Stomach (tissue), 4 donors: ENCODE data around the gene FAM107B.

ENCODE experiments used
- CTCF ChIP-seq, 7 experiments: fragments of 450-650 bp in 4 of 7; fragments of 200-600 bp in 3 of 7; sonication (generic) in 3 of 7; IDR thresholded peaks; one replicate each; pipeline ENCODE4 v1.5.1; 2016 to 2019; ENCODE audit warnings: antibody characterized with exemption in 7 of 7, control low read depth in 2 of 7, mild to moderate bottlenecking in 1 of 7
- POLR2A ChIP-seq, 4 donors: fragments of 450-650 bp; IDR thresholded peaks; one replicate each; pipeline ENCODE4 v1.6.1; 2016; ENCODE audit warnings: antibody characterized with exemption in 4 of 4, control low read depth in 2 of 4, mild to moderate bottlenecking in 1 of 4, moderate library complexity in 1 of 4

GRCh38 chr10:14543904-14544210, 230.8 kb downstream of the FAM107B start:
- TF ChIP-seq CTCF (IDR thresholded peaks at IDR 0.05) (no peak), POLR2A (IDR thresholded peaks at IDR 0.05) (no peak)
